ENCODE measurements around the gene RAC2.

RAC2 gene

GRCh38 chr22:37220543-37220981 is 23.5 kb downstream of the RAC2 start:
- H3K4me3 ChIP-seq (ENCODE audit: control insufficient read depth, low read depth, low read length), result no peak overlapping the region
- TF ChIP-seq CTCF (IDR thresholded peaks at IDR 0.05; ENCODE audit: control insufficient read depth, insufficient read depth, low read depth, low read length, missing control alignments), result no peak
- DNase-seq (ENCODE audit: low read depth), result no peak

GRCh38 chr22:37219533-37219932 is 24.5 kb downstream of the RAC2 start:
- no peak for DNase-seq (ENCODE audit: low read depth)
- no peak for TF ChIP-seq CTCF (IDR thresholded peaks at IDR 0.05; ENCODE audit: control insufficient read depth, insufficient read depth, low read depth, low read length, missing control alignments)
- no peak overlapping the region for H3K4me3 ChIP-seq (ENCODE audit: control insufficient read depth, low read depth, low read length)

GRCh38 chr22:37218771-37219411 is 25.2 kb downstream of the RAC2 start:
- H3K4me3 ChIP-seq (ENCODE audit: control insufficient read depth, low read depth, low read length), result no peak overlapping the region
- TF ChIP-seq CTCF (IDR thresholded peaks at IDR 0.05; ENCODE audit: control insufficient read depth, insufficient read depth, low read depth, low read length, missing control alignments), result no peak
- DNase-seq (ENCODE audit: low read depth), result no peak

GRCh38 chr22:37218399-37218770 is 25.7 kb downstream of the RAC2 start:
- H3K4me3 ChIP-seq (ENCODE audit: control insufficient read depth, low read depth, low read length), result no peak overlapping the region
- no peak for TF ChIP-seq CTCF (IDR thresholded peaks at IDR 0.05; ENCODE audit: control insufficient read depth, insufficient read depth, low read depth, low read length, missing control alignments)
- no peak for DNase-seq (ENCODE audit: low read depth)

GRCh38 chr22:37215890-37216289 is 28.2 kb downstream of the RAC2 start:
- no peak for DNase-seq (ENCODE audit: low read depth)

GRCh38 chr22:37214731-37215030 is 29.4 kb downstream of the RAC2 start:
- no peak overlapping the region for H3K4me3 ChIP-seq (ENCODE audit: control insufficient read depth, low read depth, low read length)
- TF ChIP-seq CTCF (IDR thresholded peaks at IDR 0.05; ENCODE audit: control insufficient read depth, insufficient read depth, low read depth, low read length, missing control alignments), result no peak
- no peak for DNase-seq (ENCODE audit: low read depth)

More at GRCh38 chr22:37215890-37216289, 28.2 kb downstream of the RAC2 start:
- H3K4me3 ChIP-seq (ENCODE audit: control insufficient read depth, low read depth, low read length), result no peak overlapping the region
- TF ChIP-seq CTCF (IDR thresholded peaks at IDR 0.05; ENCODE audit: control insufficient read depth, insufficient read depth, low read depth, low read length, missing control alignments), result no peak

Data from AG09309 (cell line).